ENCODE data around the gene MYO7B.

Gene MYO7B

GRCh38 chr2:127637725-127638252, 102.3 kb downstream of the MYO7B start:
- no peak for DNase-seq (ENCODE audit: low spot score)

- DNase-seq (ENCODE audit: low spot score): no peak
Observed at GRCh38 chr2:127638361-127639110, 103.1 kb downstream of the MYO7B start.

- no peak for DNase-seq (ENCODE audit: low spot score)
Observed at GRCh38 chr2:127639111-127639474, 103.6 kb downstream of the MYO7B start.

- no peak for DNase-seq (ENCODE audit: low spot score)
Observed at GRCh38 chr2:127640082-127641072, 104.9 kb downstream of the MYO7B start.

- DNase-seq (ENCODE audit: low spot score): no peak
Observed at GRCh38 chr2:127641133-127641532, 105.7 kb downstream of the MYO7B start.

GRCh38 chr2:127641846-127642507, 106.5 kb downstream of the MYO7B start:
- DNase-seq (ENCODE audit: low spot score): no peak

- no peak for DNase-seq (ENCODE audit: low spot score)
Observed at GRCh38 chr2:127642706-127643438, 107.4 kb downstream of the MYO7B start.

- no peak for DNase-seq (ENCODE audit: low spot score)
Observed at GRCh38 chr2:127643439-127644065, 108.1 kb downstream of the MYO7B start.

GRCh38 chr2:127644066-127645025, 108.9 kb downstream of the MYO7B start:
- DNase-seq (ENCODE audit: low spot score): no peak

GRCh38 chr2:127645026-127645394, 109.5 kb downstream of the MYO7B start:
- no peak for DNase-seq (ENCODE audit: low spot score)

- DNase-seq (ENCODE audit: low spot score): peak; percentile 53
Observed at GRCh38 chr2:127645395-127646291, 110.2 kb downstream of the MYO7B start, which contains the start of gene GPR17. TSS of gene GPR17 (plus strand) at chr2:127646153. CDS start at chr2:127650736, 4,583 bp downstream.

- no peak for DNase-seq (ENCODE audit: low spot score)
Observed at GRCh38 chr2:127646487-127647241, 111.2 kb downstream of the MYO7B start.

- DNase-seq (ENCODE audit: low spot score): no peak
Observed at GRCh38 chr2:127647242-127648190, 112.0 kb downstream of the MYO7B start.

- DNase-seq (ENCODE audit: low spot score): no peak
Observed at GRCh38 chr2:127648321-127648720, 112.8 kb downstream of the MYO7B start.

- DNase-seq (ENCODE audit: low spot score): no peak
Observed at GRCh38 chr2:127649100-127649611, 113.7 kb downstream of the MYO7B start.

- DNase-seq (ENCODE audit: low spot score): peak; percentile 79
Observed at GRCh38 chr2:127649684-127650040, 114.2 kb downstream of the MYO7B start.

All from putamen (tissue), 1 donor.